Spleen (tissue), 7 donors: ENCODE results near the gene PTPRE.

Experiments used
- CTCF ChIP-seq, 11 experiments: fragments of 200-600 bp in 7 of 11; fragments of 450-650 bp in 4 of 11; sonication (generic) in 4 of 11; IDR thresholded peaks in 8 of 11; conservative IDR thresholded peaks in 3 of 11; 1 replicate in 7 of 11; 2 replicates in 4 of 11; pipeline versions ENCODE4 v1.4.0 to v1.8.0; 2016 to 2021; ENCODE audit warnings: antibody characterized with exemption in 11 of 11, inconsistent platforms in 4 of 11, mild to moderate bottlenecking in 1 of 11
- POLR2A ChIP-seq, 3 donors: fragments of 450-650 bp; IDR thresholded peaks; one replicate each; pipeline ENCODE4 v1.5.1; 2017; ENCODE audit warnings: antibody characterized with exemption in 3 of 3, mild to moderate bottlenecking in 1 of 3
- POLR2AphosphoS5 ChIP-seq, 3 donors: sonication (generic); formaldehyde crosslinking; IDR thresholded peaks; one replicate each; pipeline ENCODE4 v1.5.1; 2017; ENCODE audit warnings: antibody characterized with exemption in 3 of 3
- donor health status: DM: no; HTN: no; CAD: no; lungs with moderate emphysema.
- donor health status: DM: no; HTN: no; CAD: no.
- donor health status: DM: no; HTN: no; CAD: no.

GRCh38 chr10:127872011-127872761 lies 34.7 kb upstream of the PTPRE start:
- TF ChIP-seq CTCF (IDR thresholded peaks at IDR 0.05 in 8 of 11, conservative IDR thresholded peaks at IDR 0.05 in 3 of 11) (no peak), POLR2A (IDR thresholded peaks at IDR 0.05) (no peak), POLR2AphosphoS5 (IDR thresholded peaks at IDR 0.05) (peak; percentile 26 to 61 (median 57))
